MM.1S (cell line): ENCODE data around the gene IKZF4.

Experiments
- CTCF ChIP-seq: fragments of 300-600 bp; sonication (generic); IDR thresholded peaks from 2 replicates; pipeline ENCODE4 v1.5.1; 2016; ENCODE audit warnings: antibody characterized with exemption, low read length, mixed read lengths
- EZH2 ChIP-seq: fragments of 300-600 bp; sonication (generic); optimal IDR thresholded peaks from 2 replicates; pipeline ENCODE3; 2017; ENCODE audit warnings: low read depth, mild to moderate bottlenecking, antibody characterized with exemption, low read length, mixed read lengths

- no peak for TF ChIP-seq EZH2
- TF ChIP-seq CTCF = no peak
Measured at GRCh38 chr12:56071648-56072047, 50.8 kb downstream of the IKZF4 start.
